ENCODE measurements around the gene C16orf86.

C16orf86 gene

DNA sequence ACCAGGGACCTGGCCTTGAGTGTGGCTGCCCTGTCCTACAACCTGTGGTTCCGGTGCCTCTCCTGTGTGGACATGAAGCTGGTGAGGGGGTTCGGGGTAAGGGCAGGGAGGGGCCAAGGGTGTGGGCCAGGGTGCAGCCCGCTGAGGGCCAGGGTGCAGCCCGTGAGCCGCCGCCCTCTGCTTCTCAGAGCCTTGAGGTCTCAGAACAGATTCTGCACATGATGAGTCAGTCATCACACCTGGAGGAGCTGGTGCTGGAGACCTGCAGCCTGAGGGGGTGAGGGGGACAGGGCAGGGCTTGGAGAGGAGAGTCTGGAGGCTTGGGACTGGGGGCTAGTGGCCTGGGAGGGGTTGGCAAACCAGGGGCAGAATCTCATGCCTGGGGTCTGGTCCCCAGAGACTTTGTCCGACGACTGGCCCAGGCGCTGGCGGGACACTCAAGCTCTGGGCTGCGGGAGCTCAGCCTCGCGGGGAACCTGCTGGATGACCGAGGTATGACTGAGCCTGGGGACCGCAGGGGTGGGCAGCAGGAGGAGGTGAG lies 19.4 kb upstream of the C16orf86 start:
- H3K9ac ChIP-seq (ENCODE audit: low read depth, low read length, poor library complexity), result no peak overlapping the region
- H2BK12ac ChIP-seq (ENCODE audit: low read length), result no peak overlapping the region
- no peak overlapping the region for H3K18ac ChIP-seq (ENCODE audit: low read length)
- no peak overlapping the region for H3K4me2 ChIP-seq (ENCODE audit: insufficient read depth, low read length, poor library complexity, severe bottlenecking)
- H3K9me3 ChIP-seq (replicated peaks in 1 of 2; ENCODE audit: control insufficient read depth in 2 of 2, insufficient read depth in 1 of 2, low read depth in 1 of 2, low read length in 2 of 2), result no peaks in the 10 kb centered on the region
- H3K79me1 ChIP-seq (ENCODE audit: low read depth, low read length), result peaks cover 2% of the 10 kb centered on the region
- peak overlapping the region; percentile 5 for H2BK5ac ChIP-seq (ENCODE audit: low read length)
- H3K14ac ChIP-seq (ENCODE audit: low read length), result no peak overlapping the region
- H2AK5ac ChIP-seq (ENCODE audit: low read depth, low read length), result peak overlapping the region; percentile 25
- peaks cover 0 to 70% (median 59%) of the 10 kb centered on the region in 3 experiments for H3K27me3 ChIP-seq (ENCODE audit: control insufficient read depth in 3 of 3, insufficient read depth in 3 of 3, low read depth in 1 of 3, low read length in 3 of 3)
- H4K8ac ChIP-seq (ENCODE audit: low read depth, low read length), result no peak overlapping the region
- H3K36me3 ChIP-seq (replicated peaks in 1 of 2; ENCODE audit: control insufficient read depth in 2 of 2, insufficient read depth in 2 of 2, low read length in 2 of 2), result no peaks in the 10 kb centered on the region
- H2AFZ ChIP-seq (ENCODE audit: low read length), result no peak overlapping the region
- no CpG with 5 or more reads among the region's 15 CpGs for WGBS, 2 donors (ENCODE audit: extremely low coverage in 2 of 2, insufficient read length in 2 of 2, insufficient replicate concordance in 1 of 2)
- no peak overlapping the region for H2BK120ac ChIP-seq (ENCODE audit: low read depth, low read length)
- peak overlapping the region; percentile 38 for H2BK15ac ChIP-seq (ENCODE audit: low read length)
- H3K4me1 ChIP-seq (ENCODE audit: control insufficient read depth in 2 of 2, insufficient read depth in 1 of 2, low read depth in 1 of 2, low read length in 2 of 2), result peaks cover 0 to 17% of the 10 kb centered on the region in 2 donors
- H3K23ac ChIP-seq (ENCODE audit: low read depth, low read length, poor library complexity), result peak overlapping the region; percentile 89
- H4K91ac ChIP-seq (ENCODE audit: low read depth, low read length, poor library complexity), result no peak overlapping the region
- no peak overlapping the region for H3K4ac ChIP-seq (ENCODE audit: low read length)
- H3K4me3 ChIP-seq (ENCODE audit: low read length in 2 of 2), result no peak overlapping the region
- no peak overlapping the region for H3K27ac ChIP-seq (replicated peaks; ENCODE audit: low read length)
- no peak for DNase-seq (ENCODE audit: low spot score)

DNA sequence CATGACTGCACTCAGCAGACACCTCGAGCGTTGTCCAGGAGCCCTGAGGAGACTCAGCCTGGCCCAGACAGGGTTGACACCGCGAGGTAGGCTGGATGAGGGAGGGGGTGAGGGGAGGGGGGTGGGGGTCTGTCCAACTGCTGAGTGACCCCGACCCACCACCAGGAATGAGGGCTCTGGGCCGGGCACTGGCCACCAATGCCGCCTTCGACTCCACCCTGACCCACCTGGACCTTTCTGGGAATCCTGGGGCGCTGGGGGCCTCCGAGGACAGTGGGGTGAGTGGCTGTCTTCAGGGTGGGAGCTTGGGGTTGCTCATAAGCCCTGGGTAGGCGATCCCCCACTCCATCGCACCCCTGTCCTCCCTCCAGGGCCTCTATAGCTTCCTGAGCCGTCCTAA lies 18.9 kb upstream of the C16orf86 start:
- H4K91ac ChIP-seq (ENCODE audit: low read depth, low read length, poor library complexity), result no peak overlapping the region
- no peak overlapping the region for H3K9ac ChIP-seq (ENCODE audit: low read depth, low read length, poor library complexity)
- H2BK15ac ChIP-seq (ENCODE audit: low read length), result no peak overlapping the region
- no peak overlapping the region for H2BK120ac ChIP-seq (ENCODE audit: low read depth, low read length)
- no peak overlapping the region for H3K4me2 ChIP-seq (ENCODE audit: insufficient read depth, low read length, poor library complexity, severe bottlenecking)
- H2AK5ac ChIP-seq (ENCODE audit: low read depth, low read length), result peak overlapping the region; percentile 30
- peaks cover 2% of the 10 kb centered on the region for H3K79me1 ChIP-seq (ENCODE audit: low read depth, low read length)
- no peak overlapping the region for H2AFZ ChIP-seq (ENCODE audit: low read length)
- H3K4me3 ChIP-seq (ENCODE audit: low read length in 2 of 2), result no peak overlapping the region
- peaks cover 0 to 74% (median 61%) of the 10 kb centered on the region in 3 experiments for H3K27me3 ChIP-seq (ENCODE audit: control insufficient read depth in 3 of 3, insufficient read depth in 3 of 3, low read depth in 1 of 3, low read length in 3 of 3)
- H2BK12ac ChIP-seq (ENCODE audit: low read length), result no peak overlapping the region
- H3K23ac ChIP-seq (ENCODE audit: low read depth, low read length, poor library complexity), result peak overlapping the region; percentile 89
- H3K4me1 ChIP-seq (ENCODE audit: control insufficient read depth in 2 of 2, insufficient read depth in 1 of 2, low read depth in 1 of 2, low read length in 2 of 2), result peaks cover 0 to 17% of the 10 kb centered on the region in 2 donors
- WGBS, 2 donors (ENCODE audit: extremely low coverage in 2 of 2, insufficient read length in 2 of 2, insufficient replicate concordance in 1 of 2), result no CpG with 5 or more reads among the region's 13 CpGs
- peak overlapping the region; percentile 66 for H2BK5ac ChIP-seq (ENCODE audit: low read length)
- no peaks in the 10 kb centered on the region for H3K9me3 ChIP-seq (replicated peaks in 1 of 2; ENCODE audit: control insufficient read depth in 2 of 2, insufficient read depth in 1 of 2, low read depth in 1 of 2, low read length in 2 of 2)
- no peak overlapping the region for H3K27ac ChIP-seq (replicated peaks; ENCODE audit: low read length)
- no peak overlapping the region for H4K8ac ChIP-seq (ENCODE audit: low read depth, low read length)
- H3K4ac ChIP-seq (ENCODE audit: low read length), result no peak overlapping the region
- H3K18ac ChIP-seq (ENCODE audit: low read length), result peak overlapping the region; percentile 80
- no peak overlapping the region for H3K14ac ChIP-seq (ENCODE audit: low read length)
- no peaks in the 10 kb centered on the region for H3K36me3 ChIP-seq (replicated peaks in 1 of 2; ENCODE audit: control insufficient read depth in 2 of 2, insufficient read depth in 2 of 2, low read length in 2 of 2)
- DNase-seq (ENCODE audit: low spot score), result no peak

DNA sequence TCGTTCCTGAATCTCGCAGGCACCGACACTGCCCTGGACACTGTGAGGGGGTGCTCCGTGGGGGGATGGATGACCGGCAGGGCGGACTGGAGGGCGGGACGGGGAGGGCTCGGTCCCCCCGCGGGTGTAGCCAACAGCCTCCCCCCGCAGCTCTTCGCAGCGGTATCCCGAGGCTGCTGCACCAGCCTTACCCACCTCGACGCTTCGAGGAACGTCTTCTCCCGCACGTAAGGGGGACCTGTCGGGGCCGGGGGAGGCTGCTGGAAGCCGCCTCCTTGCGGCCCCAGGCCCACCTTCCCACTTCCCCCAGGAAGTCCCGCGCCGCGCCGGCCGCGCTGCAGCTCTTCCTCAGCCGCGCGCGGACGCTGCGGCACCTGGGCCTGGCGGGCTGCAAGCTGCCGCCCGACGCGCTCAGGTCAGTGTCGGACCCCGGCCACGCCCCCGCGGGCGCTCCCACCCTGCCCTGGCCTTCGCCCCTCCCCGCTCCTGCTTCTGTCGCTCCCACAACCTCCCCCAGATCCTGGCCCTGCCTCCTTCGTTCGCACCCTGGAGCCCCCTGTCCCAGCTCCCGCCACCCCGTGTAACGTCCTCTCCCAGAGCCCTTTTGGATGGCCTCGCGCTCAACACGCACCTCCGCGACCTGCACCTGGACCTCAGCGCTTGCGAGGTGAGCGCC lies 18.4 kb upstream of the C16orf86 start:
- no peak overlapping the region for H2AFZ ChIP-seq (ENCODE audit: low read length)

DNA sequence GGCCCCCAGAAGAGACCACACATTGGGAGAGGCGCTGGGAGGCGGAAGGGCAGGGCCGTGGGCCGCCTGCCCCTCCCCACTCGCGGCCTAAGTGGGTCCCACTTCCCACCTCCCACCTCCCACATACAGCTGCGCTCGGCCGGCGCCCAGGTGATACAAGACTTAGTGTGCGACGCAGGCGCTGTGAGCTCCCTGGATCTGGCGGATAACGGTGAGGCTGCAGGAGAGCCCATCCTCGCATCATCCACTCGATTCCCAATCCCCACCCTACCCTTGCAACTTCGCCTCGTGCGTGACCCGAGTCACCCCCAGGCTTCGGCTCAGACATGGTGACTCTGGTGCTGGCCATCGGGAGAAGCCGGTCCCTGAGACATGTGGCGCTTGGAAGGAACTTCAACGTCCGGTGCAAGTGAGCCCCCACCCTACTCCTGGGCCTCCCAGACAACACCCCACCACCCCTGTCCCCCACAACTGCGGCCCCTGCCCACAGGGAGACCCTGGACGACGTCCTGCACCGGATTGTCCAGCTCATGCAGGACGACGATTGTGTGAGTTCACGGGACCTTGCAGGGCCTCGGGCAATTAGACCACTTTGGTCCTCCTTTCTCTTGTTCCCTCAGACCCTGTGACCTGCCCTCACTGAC lies 17.7 kb upstream of the C16orf86 start:
- H3K9me3 ChIP-seq (replicated peaks in 1 of 2; ENCODE audit: control insufficient read depth in 2 of 2, insufficient read depth in 1 of 2, low read depth in 1 of 2, low read length in 2 of 2), result no peaks in the 10 kb centered on the region

More for the DNA sequence above, 18.4 kb upstream of the C16orf86 start:
- Histone ChIP-seq H3K4ac (ENCODE audit: low read length) (no peak overlapping the region), H3K9me3 (replicated peaks in 1 of 2; ENCODE audit: control insufficient read depth in 2 of 2, insufficient read depth in 1 of 2, low read depth in 1 of 2, low read length in 2 of 2) (no peaks in the 10 kb centered on the region), H3K4me1 (ENCODE audit: control insufficient read depth in 2 of 2, insufficient read depth in 1 of 2, low read depth in 1 of 2, low read length in 2 of 2) (peaks cover 0 to 19% of the 10 kb centered on the region in 2 donors), H2BK5ac (ENCODE audit: low read length) (peak overlapping the region; percentile 66), H3K27ac (replicated peaks; ENCODE audit: low read length) (no peak overlapping the region), H3K14ac (ENCODE audit: low read length) (peak overlapping the region; percentile 94), H3K27me3 (ENCODE audit: control insufficient read depth in 3 of 3, insufficient read depth in 3 of 3, low read depth in 1 of 3, low read length in 3 of 3) (peaks cover 0 to 76% (median 65%) of the 10 kb centered on the region in 3 experiments), H2BK120ac (ENCODE audit: low read depth, low read length) (no peak overlapping the region), H4K91ac (ENCODE audit: low read depth, low read length, poor library complexity) (no peak overlapping the region), H3K9ac (ENCODE audit: low read depth, low read length, poor library complexity) (no peak overlapping the region), H2BK15ac (ENCODE audit: low read length) (peak overlapping the region; percentile 6), H2BK12ac (ENCODE audit: low read length) (peak overlapping the region; percentile 0), H4K8ac (ENCODE audit: low read depth, low read length) (no peak overlapping the region), H3K4me2 (ENCODE audit: insufficient read depth, low read length, poor library complexity, severe bottlenecking) (no peak overlapping the region), H2AK5ac (ENCODE audit: low read depth, low read length) (peak overlapping the region; percentile 30), H3K79me1 (ENCODE audit: low read depth, low read length) (peaks cover 2% of the 10 kb centered on the region), H3K36me3 (replicated peaks in 1 of 2; ENCODE audit: control insufficient read depth in 2 of 2, insufficient read depth in 2 of 2, low read length in 2 of 2) (no peaks in the 10 kb centered on the region), H3K18ac (ENCODE audit: low read length) (peak overlapping the region; percentile 80), H3K4me3 (ENCODE audit: low read length in 2 of 2) (no peak overlapping the region), H3K23ac (ENCODE audit: low read depth, low read length, poor library complexity) (peak overlapping the region; percentile 73)
- no CpG with 5 or more reads among the region's 65 CpGs for WGBS, 2 donors (ENCODE audit: extremely low coverage in 2 of 2, insufficient read length in 2 of 2, insufficient replicate concordance in 1 of 2)
- DNase-seq (ENCODE audit: low spot score), result no peak

More for the DNA sequence above, 17.7 kb upstream of the C16orf86 start:
- peak overlapping the region; percentile 6 for H2BK15ac ChIP-seq (ENCODE audit: low read length)
- no peak overlapping the region for H3K4ac ChIP-seq (ENCODE audit: low read length)
- no peak for DNase-seq (ENCODE audit: low spot score)
- no peak overlapping the region for H3K9ac ChIP-seq (ENCODE audit: low read depth, low read length, poor library complexity)
- peaks cover 0 to 20% of the 10 kb centered on the region in 2 donors for H3K4me1 ChIP-seq (ENCODE audit: control insufficient read depth in 2 of 2, insufficient read depth in 1 of 2, low read depth in 1 of 2, low read length in 2 of 2)
- H4K91ac ChIP-seq (ENCODE audit: low read depth, low read length, poor library complexity), result no peak overlapping the region
- H2AFZ ChIP-seq (ENCODE audit: low read length), result no peak overlapping the region
- no peak overlapping the region for H3K14ac ChIP-seq (ENCODE audit: low read length)
- no peak overlapping the region for H2BK5ac ChIP-seq (ENCODE audit: low read length)
- peak overlapping the region in 1 of 2 donors; percentile 6 for H3K4me3 ChIP-seq (ENCODE audit: low read length in 2 of 2)
- peak overlapping the region; percentile 76 for H3K18ac ChIP-seq (ENCODE audit: low read length)
- H3K27ac ChIP-seq (replicated peaks; ENCODE audit: low read length), result peak overlapping the region; percentile 13
- no peak overlapping the region for H2BK120ac ChIP-seq (ENCODE audit: low read depth, low read length)
- H3K36me3 ChIP-seq (replicated peaks in 1 of 2; ENCODE audit: control insufficient read depth in 2 of 2, insufficient read depth in 2 of 2, low read length in 2 of 2), result no peaks in the 10 kb centered on the region
- H3K79me1 ChIP-seq (ENCODE audit: low read depth, low read length), result peaks cover 2% of the 10 kb centered on the region
- H3K4me2 ChIP-seq (ENCODE audit: insufficient read depth, low read length, poor library complexity, severe bottlenecking), result peak overlapping the region; percentile 12
- H2AK5ac ChIP-seq (ENCODE audit: low read depth, low read length), result peak overlapping the region; percentile 30
- peak overlapping the region; percentile 0 for H2BK12ac ChIP-seq (ENCODE audit: low read length)
- WGBS, 2 donors (ENCODE audit: extremely low coverage in 2 of 2, insufficient read length in 2 of 2, insufficient replicate concordance in 1 of 2), result no CpG with 5 or more reads among the region's 35 CpGs
- peak overlapping the region; percentile 78 for H4K8ac ChIP-seq (ENCODE audit: low read depth, low read length)
- peaks cover 3 to 77% (median 72%) of the 10 kb centered on the region in 3 experiments for H3K27me3 ChIP-seq (ENCODE audit: control insufficient read depth in 3 of 3, insufficient read depth in 3 of 3, low read depth in 1 of 3, low read length in 3 of 3)
- peak overlapping the region; percentile 69 for H3K23ac ChIP-seq (ENCODE audit: low read depth, low read length, poor library complexity)
